GM21529 (cell line): ENCODE measurements around the gene RPL27A.
"Not testable (repeated sequence)": the region's sequence is repeated elsewhere in the genome, so short reads cannot be mapped to it uniquely, and the experiment has no call there.

ENCODE experiments used
- ATAC-seq: cut with Tn5 transposase; IDR thresholded peaks from one replicate; pipeline ENCODE4 v1.9.1; 2021; ENCODE audit not compliant: unreplicated experiment

Gene RPL27A

GRCh38 chr11:8682303-8683114 lies at the start of gene RPL27A, which contains the start of gene TRIM66:
Gene RPL27A, plus strand, starts transcription at chr11:8682792. Its CDS starts 22 bp downstream, at chr11:8682814.
Gene TRIM66, minus strand, starts transcription at chr11:8682665. Its CDS starts 10,391 bp downstream, at chr11:8672274.
- peak; percentile 93 for ATAC-seq

- no peak for ATAC-seq
These were observed 48.1 kb upstream of the RPL27A start for GRCh38 chr11:8634498-8634897.

GRCh38 chr11:8636127-8636526 lies 46.5 kb upstream of the RPL27A start:
- no peak for ATAC-seq

GRCh38 chr11:8638300-8638699 lies 44.3 kb upstream of the RPL27A start:
- no peak for ATAC-seq

GRCh38 chr11:8639655-8640054 lies 42.9 kb upstream of the RPL27A start:
- no peak for ATAC-seq

GRCh38 chr11:8640267-8640906 lies 42.2 kb upstream of the RPL27A start:
- ATAC-seq: no peak

- ATAC-seq: no peak
These were observed 41.3 kb upstream of the RPL27A start for GRCh38 chr11:8641332-8641731.

GRCh38 chr11:8642196-8642841 lies 40.3 kb upstream of the RPL27A start:
- ATAC-seq: no peak

- ATAC-seq: no peak
These were observed 35.7 kb upstream of the RPL27A start for GRCh38 chr11:8646873-8647272.

GRCh38 chr11:8649361-8649760 lies 33.2 kb upstream of the RPL27A start:
- no peak for ATAC-seq

- ATAC-seq: no peak
These were observed 32.1 kb upstream of the RPL27A start for GRCh38 chr11:8650401-8650990.

- no peak for ATAC-seq
These were observed 30.5 kb upstream of the RPL27A start for GRCh38 chr11:8652140-8652539.

- no peak for ATAC-seq
These were observed 28.1 kb upstream of the RPL27A start for GRCh38 chr11:8654503-8654902.

- no peak for ATAC-seq
These were observed 26.3 kb upstream of the RPL27A start for GRCh38 chr11:8656291-8656690.

GRCh38 chr11:8658321-8659057 lies 24.1 kb upstream of the RPL27A start:
- ATAC-seq: no peak

- no peak for ATAC-seq
These were observed 21.4 kb upstream of the RPL27A start for GRCh38 chr11:8661001-8661795.

- ATAC-seq: no peak
These were observed 17.4 kb upstream of the RPL27A start for GRCh38 chr11:8665222-8665621.

- not testable (repeated sequence) for ATAC-seq
These were observed 12.5 kb upstream of the RPL27A start for GRCh38 chr11:8670081-8670480.

- no peak for ATAC-seq
These were observed 11.4 kb upstream of the RPL27A start for GRCh38 chr11:8671193-8671612.

- no peak for ATAC-seq
These were observed 10.9 kb upstream of the RPL27A start for GRCh38 chr11:8671651-8672062.
